ENCODE data around the gene IRAK1BP1. TPM values are rescaled to one million over a fixed set of nuclear protein-coding genes. Genes with fewer than 3 reads are reported as not detected.

The IRAK1BP1 gene
- total RNA-seq, 2 experiments from 2014 or later: 2.1 to 2.4 TPM

DNA sequence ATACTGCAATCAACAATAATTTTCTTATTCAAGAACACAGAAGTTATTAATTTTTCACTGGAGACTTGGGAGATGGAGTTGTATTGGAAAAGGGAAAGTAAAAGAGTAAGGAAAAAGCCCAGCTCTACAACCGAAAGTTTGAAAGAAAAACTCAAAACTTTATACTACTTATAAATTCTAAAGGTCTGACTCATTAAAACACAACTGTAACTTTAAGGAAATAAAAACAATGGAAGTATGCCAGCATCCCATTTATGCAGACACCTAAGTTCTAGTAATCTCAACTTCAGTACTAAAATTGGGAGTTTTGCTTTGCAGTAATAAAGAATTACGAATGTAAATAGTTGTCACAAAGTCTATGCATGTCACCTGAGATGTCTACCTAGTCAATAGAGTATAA, 80.6 kb downstream of the IRAK1BP1 start:
- no peaks in the 10 kb centered on the region for H3K27me3 Mint-ChIP-seq
- no peaks in the 10 kb centered on the region for H3K4me1 Mint-ChIP-seq (ENCODE audit: low read depth)
- intact Hi-C loops (cut with micrococcal nuclease): no loop called here
- no peak overlapping the region for H3K4me3 Mint-ChIP-seq
- no peak for DNase-seq
- ChIA-PET POLR2A (no interaction called here), CTCF (no interaction called here)
- peaks cover 69% of the 10 kb centered on the region for H3K36me3 Mint-ChIP-seq
- H3K27ac Mint-ChIP-seq: no peak overlapping the region
- H3K9me3 Mint-ChIP-seq: peaks cover 20% of the 10 kb centered on the region

DNA sequence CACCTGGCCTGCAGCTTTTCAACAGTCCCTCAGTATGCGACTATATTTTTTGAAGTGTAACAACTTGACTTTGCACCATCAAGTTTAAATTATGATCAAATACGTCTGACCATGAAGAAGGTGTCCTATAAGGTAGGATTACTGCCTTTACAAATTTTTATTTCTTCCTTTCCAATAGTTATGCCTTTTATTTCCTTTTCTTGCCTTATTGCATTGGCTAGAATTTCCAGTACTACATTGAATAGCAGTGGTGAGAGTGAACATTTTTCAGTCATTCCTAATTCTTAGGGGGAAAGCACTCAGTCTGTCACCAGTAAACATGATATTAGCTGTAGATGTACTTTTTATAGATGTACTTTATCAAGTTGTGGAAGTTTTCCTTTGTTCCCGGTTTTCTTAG, 81.4 kb downstream of the IRAK1BP1 start:
- Mint-ChIP-seq H3K4me1 (ENCODE audit: low read depth) (no peaks in the 10 kb centered on the region), H3K27ac (no peak overlapping the region), H3K27me3 (no peaks in the 10 kb centered on the region), H3K36me3 (peaks cover 71% of the 10 kb centered on the region), H3K4me3 (no peak overlapping the region), H3K9me3 (peaks cover 23% of the 10 kb centered on the region)
- ChIA-PET POLR2A (no interaction called here), CTCF (no interaction called here)
- DNase-seq: no peak
- intact Hi-C loops (cut with micrococcal nuclease): no loop called here

DNA sequence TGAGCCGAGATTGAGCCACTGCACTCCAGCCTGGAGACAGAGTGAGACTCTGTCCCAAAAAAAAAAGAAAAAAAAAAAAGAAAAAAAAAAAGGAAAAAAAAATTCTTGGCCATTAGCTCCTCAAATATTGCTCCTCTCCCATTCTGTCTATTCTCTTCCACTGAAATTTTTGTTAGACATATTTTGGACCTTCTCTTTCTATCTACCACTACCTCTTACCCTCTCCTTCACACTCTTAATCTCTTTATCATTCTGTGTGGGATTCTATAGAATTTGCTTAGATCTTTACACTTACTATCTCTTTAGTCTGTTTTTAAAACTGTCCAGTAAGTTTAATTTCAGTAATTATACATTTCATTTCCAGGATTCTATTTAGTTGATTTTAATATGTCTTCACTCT, 85.0 kb downstream of the IRAK1BP1 start:
- intact Hi-C loops (cut with micrococcal nuclease): no loop called here
- no peaks in the 10 kb centered on the region for H3K4me1 Mint-ChIP-seq (ENCODE audit: low read depth)
- peaks cover 73% of the 10 kb centered on the region for H3K36me3 Mint-ChIP-seq
- no peak overlapping the region for H3K4me3 Mint-ChIP-seq
- ChIA-PET CTCF (no interaction called here), POLR2A (no interaction called here)
- no peaks in the 10 kb centered on the region for H3K27me3 Mint-ChIP-seq
- no peak overlapping the region for H3K27ac Mint-ChIP-seq
- DNase-seq: no peak
- H3K9me3 Mint-ChIP-seq: peaks cover 23% of the 10 kb centered on the region

Other genes with a start within 250 kb of the IRAK1BP1 start
- 10 to 100 TPM; 25.5 to 27.9 TPM for gene PHIP, start 210.7 kb downstream of the IRAK1BP1 start, total RNA-seq

All from activated CD4-positive, alpha-beta memory T cell treated with anti-CD3 and anti-CD28 coated beads for 36 hours (primary cell).